ENCODE data around the gene GFRA1. TPM values are rescaled to one million over a fixed set of nuclear protein-coding genes. Genes with fewer than 3 reads are reported as not detected.

Gene GFRA1
- total and polyA plus RNA-seq, 2 of the 4 experiments (the other 2 are of a cell fraction) = 9.1 to 9.3 TPM

DNA sequence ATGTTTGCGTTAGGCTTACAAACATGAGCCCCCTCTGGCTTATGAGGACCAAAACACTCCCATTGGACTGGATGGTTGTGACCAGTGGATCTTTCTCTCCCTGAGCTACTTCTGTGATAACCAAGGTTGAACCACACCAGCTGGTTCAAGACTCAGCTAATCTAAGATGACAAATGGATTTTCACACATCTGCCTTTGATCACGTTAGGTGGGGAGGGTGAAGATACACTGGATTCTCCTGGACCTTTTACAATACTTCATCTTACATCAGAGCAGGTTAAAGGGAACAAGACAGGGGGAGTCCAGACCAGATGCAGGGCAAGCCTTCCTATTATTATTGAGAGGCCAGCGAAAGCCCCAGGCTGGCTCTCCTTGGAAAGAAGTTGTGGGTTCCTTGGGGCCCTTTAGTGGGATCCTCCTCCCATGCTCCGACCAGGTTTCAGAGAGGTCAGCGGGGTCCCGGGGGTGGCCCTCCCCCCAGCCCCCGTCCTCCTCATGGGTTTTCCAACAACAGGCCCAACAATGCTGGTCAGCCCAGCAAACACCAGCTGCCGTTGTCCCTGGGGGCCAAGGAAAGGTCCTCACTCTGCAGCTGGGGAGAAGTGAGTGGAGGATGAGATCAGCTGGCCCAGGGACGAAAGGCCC is 2.8 kb downstream of the GFRA1 start:
- Histone ChIP-seq H2AK5ac (ENCODE audit: low read depth, low read length) (no peak overlapping the region), H2AK9ac (replicated peaks; ENCODE audit: low read depth, low read length, poor library complexity) (no peak overlapping the region), H4K5ac (ENCODE audit: low read depth, low read length) (no peak overlapping the region), H3K4me3 (ENCODE audit: insufficient read depth, low read depth, low read length) (no peak overlapping the region), H3K4me2 (ENCODE audit: low read depth, low read length) (no peak overlapping the region), H3K14ac (replicated peaks; ENCODE audit: low read depth, low read length) (no peak overlapping the region), H3K36me3 (ENCODE audit: control insufficient read depth, insufficient read depth, low read length) (no peaks in the 10 kb centered on the region), H3K23ac (ENCODE audit: low read depth, low read length) (no peak overlapping the region; the same call in 1 of the 2 replicates), H3K27ac (ENCODE audit: insufficient read depth, low read length) (no peak overlapping the region), H2BK120ac (ENCODE audit: low read depth, low read length) (no peak overlapping the region), H2BK20ac (ENCODE audit: low read depth, low read length) (no peak overlapping the region), H3K9ac (ENCODE audit: low read depth, low read length) (no peak overlapping the region), H3K79me1 (ENCODE audit: low read depth in 1 of 2, low read length in 2 of 2) (no peaks in the 10 kb centered on the region), H4K20me1 (ENCODE audit: insufficient read depth, low read length) (no peaks in the 10 kb centered on the region), H3K4ac (ENCODE audit: low read depth, low read length) (no peak overlapping the region), H3K4me1 (ENCODE audit: control insufficient read depth, insufficient read depth, low read length) (no peaks in the 10 kb centered on the region; the same call in 1 of the 2 replicates), H4K91ac (ENCODE audit: insufficient read depth, low read depth, low read length) (no peak overlapping the region), H2AFZ (replicated peaks; ENCODE audit: low read length, poor library complexity) (no peak overlapping the region), H3K9me3 (ENCODE audit: control insufficient read depth, insufficient read depth, low read length) (no peaks in the 10 kb centered on the region), H3K18ac (ENCODE audit: low read depth, low read length) (no peak overlapping the region), H2BK15ac (ENCODE audit: low read depth, low read length) (no peak overlapping the region), H2BK5ac (ENCODE audit: low read depth, low read length, poor library complexity, severe bottlenecking) (no peak overlapping the region), H3K27me3 (ENCODE audit: control insufficient read depth, insufficient read depth, low read length) (peaks cover 50% of the 10 kb centered on the region), H4K8ac (ENCODE audit: low read depth in 2 of 2, low read length in 2 of 2) (no peak overlapping the region), H3K56ac (ENCODE audit: extremely low read depth, insufficient read depth, low read length) (no peak overlapping the region), H3K9me1 (ENCODE audit: insufficient read depth, low read length) (no peaks in the 10 kb centered on the region)
- ChIA-PET CTCF (no interaction called here), POLR2A (ENCODE audit: unreplicated experiment) (no interaction called here)
- DNase-seq = no peak
- TF ChIP-seq RFX5 (IDR thresholded peaks at IDR 0.05; ENCODE audit: low read depth, low read length) (no peak), POLR2A (IDR thresholded peaks at IDR 0.05; ENCODE audit: low read depth, low read length) (no peak), SMC3 (IDR thresholded peaks at IDR 0.05; ENCODE audit: low read depth, low read length) (no peak), RCOR1 (IDR thresholded peaks at IDR 0.05; ENCODE audit: insufficient replicate concordance, low read length) (no peak), BHLHE40 (IDR thresholded peaks at IDR 0.05; ENCODE audit: low read depth, low read length) (no peak), FOS (IDR thresholded peaks at IDR 0.05; ENCODE audit: low read depth, low read length) (no peak), MXI1 (IDR thresholded peaks at IDR 0.05; ENCODE audit: borderline replicate concordance, low read depth, low read length) (no peak), RAD21 (IDR thresholded peaks at IDR 0.05; ENCODE audit: low read length) (no peak), CHD1 (IDR thresholded peaks at IDR 0.05; ENCODE audit: low read depth, low read length) (no peak), CEBPB (IDR thresholded peaks at IDR 0.05; ENCODE audit: low read depth, low read length) (no peak), MAZ (IDR thresholded peaks at IDR 0.05; ENCODE audit: borderline replicate concordance, low read depth, low read length) (no peak), MAFK (IDR thresholded peaks at IDR 0.05; ENCODE audit: low read depth, low read length) (no peak), NFE2L2 (IDR thresholded peaks at IDR 0.05; ENCODE audit: low read depth, low read length) (no peak)
- TF ChIP-seq, protein P1, sequence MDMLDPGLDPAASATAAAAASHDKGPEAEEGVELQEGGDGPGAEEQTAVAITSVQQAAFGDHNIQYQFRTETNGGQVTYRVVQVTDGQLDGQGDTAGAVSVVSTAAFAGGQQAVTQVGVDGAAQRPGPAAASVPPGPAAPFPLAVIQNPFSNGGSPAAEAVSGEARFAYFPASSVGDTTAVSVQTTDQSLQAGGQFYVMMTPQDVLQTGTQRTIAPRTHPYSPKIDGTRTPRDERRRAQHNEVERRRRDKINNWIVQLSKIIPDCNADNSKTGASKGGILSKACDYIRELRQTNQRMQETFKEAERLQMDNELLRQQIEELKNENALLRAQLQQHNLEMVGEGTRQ (IDR thresholded peaks at IDR 0.05; ENCODE audit: low read depth, low read length) = no peak
- TF ChIP-seq, protein P2, sequence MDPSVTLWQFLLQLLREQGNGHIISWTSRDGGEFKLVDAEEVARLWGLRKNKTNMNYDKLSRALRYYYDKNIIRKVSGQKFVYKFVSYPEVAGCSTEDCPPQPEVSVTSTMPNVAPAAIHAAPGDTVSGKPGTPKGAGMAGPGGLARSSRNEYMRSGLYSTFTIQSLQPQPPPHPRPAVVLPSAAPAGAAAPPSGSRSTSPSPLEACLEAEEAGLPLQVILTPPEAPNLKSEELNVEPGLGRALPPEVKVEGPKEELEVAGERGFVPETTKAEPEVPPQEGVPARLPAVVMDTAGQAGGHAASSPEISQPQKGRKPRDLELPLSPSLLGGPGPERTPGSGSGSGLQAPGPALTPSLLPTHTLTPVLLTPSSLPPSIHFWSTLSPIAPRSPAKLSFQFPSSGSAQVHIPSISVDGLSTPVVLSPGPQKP (IDR thresholded peaks at IDR 0.05; ENCODE audit: borderline replicate concordance, low read depth, low read length) = no peak
- TF ChIP-seq, protein P3, sequence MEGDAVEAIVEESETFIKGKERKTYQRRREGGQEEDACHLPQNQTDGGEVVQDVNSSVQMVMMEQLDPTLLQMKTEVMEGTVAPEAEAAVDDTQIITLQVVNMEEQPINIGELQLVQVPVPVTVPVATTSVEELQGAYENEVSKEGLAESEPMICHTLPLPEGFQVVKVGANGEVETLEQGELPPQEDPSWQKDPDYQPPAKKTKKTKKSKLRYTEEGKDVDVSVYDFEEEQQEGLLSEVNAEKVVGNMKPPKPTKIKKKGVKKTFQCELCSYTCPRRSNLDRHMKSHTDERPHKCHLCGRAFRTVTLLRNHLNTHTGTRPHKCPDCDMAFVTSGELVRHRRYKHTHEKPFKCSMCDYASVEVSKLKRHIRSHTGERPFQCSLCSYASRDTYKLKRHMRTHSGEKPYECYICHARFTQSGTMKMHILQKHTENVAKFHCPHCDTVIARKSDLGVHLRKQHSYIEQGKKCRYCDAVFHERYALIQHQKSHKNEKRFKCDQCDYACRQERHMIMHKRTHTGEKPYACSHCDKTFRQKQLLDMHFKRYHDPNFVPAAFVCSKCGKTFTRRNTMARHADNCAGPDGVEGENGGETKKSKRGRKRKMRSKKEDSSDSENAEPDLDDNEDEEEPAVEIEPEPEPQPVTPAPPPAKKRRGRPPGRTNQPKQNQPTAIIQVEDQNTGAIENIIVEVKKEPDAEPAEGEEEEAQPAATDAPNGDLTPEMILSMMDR (conservative IDR thresholded peaks at IDR 0.05; ENCODE audit: low read depth, low read length) = no peak
- intact Hi-C loops (cut with micrococcal nuclease) = loop anchor here (10.0 kb wide), 2 partner anchors 85 to 175 kb away; no protein-coding TSS in a partner anchor
- dilution Hi-C loops (cut with HindIII; ENCODE audit: low sequenced_read_pairs, unreplicated experiment) = no loop called here
- ATAC-seq (ENCODE audit: low read depth) = no peak
- in situ Hi-C loops (cut with MboI; ENCODE audit: low sequenced_read_pairs) = no loop called here
- WGBS, 2 experiments (ENCODE audit: extremely low coverage in 2 of 2, insufficient read length in 1 of 2) = 100% methylated on average over 1 of the region's 9 CpGs; no CpG with 5 or more reads in 1 of the 2 experiments
- no TSS peak for BruUV-seq (replicated peaks)
